Muscle of leg (tissue), 11 donors: ENCODE measurements around the gene RANBP17. TPM values are rescaled to one million over a fixed set of nuclear protein-coding genes. Genes with fewer than 3 reads are reported as not detected.
A peak's percentile ranks its signal among the peaks of the same experiment; 100 is the strongest.
"Not testable (repeated sequence)": the region's sequence is repeated elsewhere in the genome, so short reads cannot be mapped to it uniquely, and the experiment has no call there.

ENCODE experiments used
- DNase-seq: peaks from one replicate; pipeline ENCODE4 v3.0.0; 2013
- H3K27ac ChIP-seq: one replicate; pipeline ENCODE4 v1.5.1; 2013; ENCODE audit warnings: mild to moderate bottlenecking, low read length, control low read depth
- H3K27me3 ChIP-seq: one replicate; pipeline ENCODE4 v1.6.1; 2013; ENCODE audit warnings: low read length; ENCODE audit not compliant: control insufficient read depth, insufficient read depth
- H3K36me3 ChIP-seq: one replicate; pipeline ENCODE4 v1.6.1; 2013; ENCODE audit warnings: low read length; ENCODE audit not compliant: control insufficient read depth, insufficient read depth
- H3K4me1 ChIP-seq: one replicate; pipeline ENCODE4 v1.6.1; 2013; ENCODE audit warnings: low read length; ENCODE audit not compliant: control insufficient read depth, insufficient read depth
- H3K4me3 ChIP-seq: one replicate; pipeline ENCODE4 v1.5.1; 2013; ENCODE audit warnings: low read length, control low read depth
- H3K9me3 ChIP-seq: replicated peaks from 2 replicates; pipeline ENCODE4 v1.6.1; 2013; ENCODE audit warnings: low read depth, low read length; ENCODE audit not compliant: control insufficient read depth
- WGBS: methylation state at CpG from one replicate; pipeline ENCODE4 v1.1.5; 2013; ENCODE audit warnings: missing lambda C conversion rate; ENCODE audit not compliant: insufficient coverage; 5-methylcytosine and 5-hydroxymethylcytosine counted together
- polyA plus RNA-seq, 8 donors: library from polyadenylated mRNA; unstranded; fragments of 120-200 nt; gene quantifications; one replicate each; pipeline versions ENCODE4 v1.2.1 to v1.2.3, GENCODE V29; 2013; ENCODE audit warnings: inconsistent platforms in 1 of 8, low replicate concordance in 1 of 8; ENCODE audit not compliant: insufficient read length in 8 of 8, insufficient read depth in 1 of 8
- total RNA-seq: library from RNA; stranded (reverse); fragments of 120-200 nt; gene quantifications from one replicate; pipeline ENCODE4 v1.2.4, GENCODE V29; 2013

RANBP17 gene
- total and polyA plus RNA-seq, 9 donors, result 5.4 to 21.3 (median 8.4) TPM

- H3K4me3 ChIP-seq, H3K9me3 ChIP-seq, DNase-seq, H3K27me3 ChIP-seq, H3K27ac ChIP-seq, H3K4me1 ChIP-seq, H3K36me3 ChIP-seq: not testable (repeated sequence)
- 83% methylated on average over 14 of the region's 18 CpGs for WGBS
Observed at GRCh38 chr5:170935534-170936218, 73.9 kb downstream of the RANBP17 start.

GRCh38 chr5:170937072-170937471 lies 75.3 kb downstream of the RANBP17 start:
- Histone ChIP-seq H3K27ac (no peak overlapping the region), H3K9me3 (no peaks in the 10 kb centered on the region), H3K4me3 (no peak overlapping the region), H3K4me1 (no peaks in the 10 kb centered on the region), H3K36me3 (no peaks in the 10 kb centered on the region), H3K27me3 (no peaks in the 10 kb centered on the region)
- no peak for DNase-seq

GRCh38 chr5:170937914-170938313 lies 76.1 kb downstream of the RANBP17 start:
- Histone ChIP-seq H3K27me3 (no peaks in the 10 kb centered on the region), H3K36me3 (no peaks in the 10 kb centered on the region), H3K27ac (no peak overlapping the region), H3K4me3 (no peak overlapping the region), H3K9me3 (no peaks in the 10 kb centered on the region), H3K4me1 (no peaks in the 10 kb centered on the region)
- WGBS, result no CpG with 5 or more reads among the region's 5 CpGs
- no peak for DNase-seq

GRCh38 chr5:170939178-170939577 lies 77.4 kb downstream of the RANBP17 start:
- Histone ChIP-seq H3K27me3 (no peaks in the 10 kb centered on the region), H3K4me1 (no peaks in the 10 kb centered on the region), H3K9me3 (no peaks in the 10 kb centered on the region), H3K27ac (no peak overlapping the region), H3K4me3 (no peak overlapping the region), H3K36me3 (no peaks in the 10 kb centered on the region)
- WGBS, result no CpG with 5 or more reads among the region's 8 CpGs
- DNase-seq, result no peak

GRCh38 chr5:170941788-170942187 lies 80.0 kb downstream of the RANBP17 start:
- Histone ChIP-seq H3K36me3 (no peaks in the 10 kb centered on the region), H3K9me3 (no peaks in the 10 kb centered on the region), H3K27me3 (no peaks in the 10 kb centered on the region), H3K27ac (no peak overlapping the region), H3K4me3 (no peak overlapping the region), H3K4me1 (no peaks in the 10 kb centered on the region)
- no peak for DNase-seq
- 90% methylated on average over 6 of the region's 8 CpGs for WGBS

- H3K27ac ChIP-seq, result no peak overlapping the region
- no peak overlapping the region for H3K4me3 ChIP-seq
- WGBS, result no CpG with 5 or more reads among the region's 3 CpGs
- H3K4me1 ChIP-seq, result no peaks in the 10 kb centered on the region
- DNase-seq, result no peak
- no peaks in the 10 kb centered on the region for H3K27me3 ChIP-seq
- H3K9me3 ChIP-seq, result no peaks in the 10 kb centered on the region
- peaks cover 2% of the 10 kb centered on the region for H3K36me3 ChIP-seq
Observed at GRCh38 chr5:170945275-170945674, 83.5 kb downstream of the RANBP17 start.

GRCh38 chr5:170960567-170960966 lies 98.7 kb downstream of the RANBP17 start:
- DNase-seq, result peak; percentile 35
- 21% methylated on average over 2 of the region's 3 CpGs for WGBS
- H3K27me3 ChIP-seq, result no peaks in the 10 kb centered on the region

GRCh38 chr5:170963521-170963920 lies 101.7 kb downstream of the RANBP17 start:
- Histone ChIP-seq H3K9me3 (no peaks in the 10 kb centered on the region), H3K27ac (no peak overlapping the region), H3K36me3 (no peaks in the 10 kb centered on the region), H3K27me3 (no peaks in the 10 kb centered on the region), H3K4me1 (no peaks in the 10 kb centered on the region), H3K4me3 (no peak overlapping the region)
- DNase-seq, result no peak
- WGBS, result 82% methylated on average over 3 of the region's 5 CpGs

More at GRCh38 chr5:170960567-170960966, 98.7 kb downstream of the RANBP17 start:
- Histone ChIP-seq H3K9me3 (no peaks in the 10 kb centered on the region), H3K4me1 (no peaks in the 10 kb centered on the region), H3K4me3 (no peak overlapping the region), H3K36me3 (no peaks in the 10 kb centered on the region), H3K27ac (no peak overlapping the region)

GRCh38 chr5:170974461-170974860 lies 112.6 kb downstream of the RANBP17 start:
- no peaks in the 10 kb centered on the region for H3K36me3 ChIP-seq
- H3K9me3 ChIP-seq, result no peaks in the 10 kb centered on the region
- no peak overlapping the region for H3K4me3 ChIP-seq
- no peaks in the 10 kb centered on the region for H3K27me3 ChIP-seq
- H3K27ac ChIP-seq, result no peak overlapping the region
- no peak for DNase-seq
- no peaks in the 10 kb centered on the region for H3K4me1 ChIP-seq

GRCh38 chr5:170980261-170980660 lies 118.4 kb downstream of the RANBP17 start:
- H3K36me3 ChIP-seq, H3K4me1 ChIP-seq, H3K4me3 ChIP-seq, H3K27me3 ChIP-seq, DNase-seq, H3K27ac ChIP-seq: not testable (repeated sequence)
- peaks cover 11% of the 10 kb centered on the region for H3K9me3 ChIP-seq
- WGBS, result 96% methylated on average over 2 of the region's 2 CpGs

GRCh38 chr5:170985486-170985885 lies 123.7 kb downstream of the RANBP17 start:
- H3K4me1 ChIP-seq, result no peaks in the 10 kb centered on the region
- H3K27ac ChIP-seq, result no peak overlapping the region
- no peak overlapping the region for H3K4me3 ChIP-seq
- no CpG with 5 or more reads among the region's 1 CpG for WGBS
- no peaks in the 10 kb centered on the region for H3K27me3 ChIP-seq
- H3K9me3 ChIP-seq, result peaks cover 8% of the 10 kb centered on the region
- H3K36me3 ChIP-seq, result no peaks in the 10 kb centered on the region
- DNase-seq, result peak; percentile 48
